HepG2 (cell line): Measurements from ENCODE around the gene ITPRIP. TPM values are rescaled to one million over a fixed set of nuclear protein-coding genes. Genes with fewer than 3 reads are reported as not detected.

ENCODE experiments used
- ATAC-seq: fragments of 200-7000 bp; cut with Tn5 transposase; 3 replicates; pipeline ENCODE4 v1.9.1; 2020; ENCODE audit warnings: mild to moderate bottlenecking, moderate library complexity
- BruUV-seq: library from RNA; stranded (reverse); fragments of 400-500 nt; replicated peaks from 2 replicates; lab custom pipeline; 2021; lab: Mats Ljungman, UMichigan
- CTCF ChIA-PET: fragments of 300-600 bp; formaldehyde crosslinking; extraction: SDS; loops from one replicate; lab custom pipeline; 2021; ENCODE audit warnings: low total read pairs, inconsistent platforms, low intra/inter-chr PET ratio; lab: Yijun Ruan, JAX
- POLR2A ChIA-PET: fragments of 350-600 bp; sonication (Branson Sonifier 250); formaldehyde crosslinking; loops from one replicate; lab custom pipeline; 2020; ENCODE audit warnings: antibody characterized with exemption, inconsistent platforms; lab: Yijun Ruan, JAX
- DNase-seq: peaks from one replicate; pipeline ENCODE4 v3.0.0-alpha.2; 2015; ENCODE audit warnings: low spot score
- FAIRE-seq: peaks from 3 replicates; lab custom pipeline; 2011; peaks lifted over from hg19 to GRCh38; lab: Jason Lieb, UNC
- H2AFZ ChIP-seq: one replicate; pipeline ENCODE4 v1.6.1; 2011; ENCODE audit warnings: low read length, inconsistent platforms
- H3K27ac ChIP-seq: fragments of 300-600 bp; 3 replicates; pipeline ENCODE4 v1.8.0; 2011; ENCODE audit warnings: mixed run types, mild to moderate bottlenecking, mixed read lengths, low read length, inconsistent platforms; ENCODE audit not compliant: insufficient read depth; ENCODE audit errors: extremely low read length
- H3K27me3 ChIP-seq, 2 experiments: fragments of 200-600 bp in 1 of 2; 2 replicates in 1 of 2; 3 replicates in 1 of 2; pipeline versions ENCODE4 v1.6.0 to v1.8.0; 2011; ENCODE audit warnings: low read length in 2 of 2, mild to moderate bottlenecking in 2 of 2, moderate library complexity in 2 of 2, inconsistent platforms in 1 of 2; ENCODE audit not compliant: insufficient read depth in 2 of 2, control insufficient read depth in 1 of 2
- H3K36me3 ChIP-seq, 2 experiments: fragments of 200-600 bp in 1 of 2; replicated peaks in 1 of 2; 2 replicates in 1 of 2; 3 replicates in 1 of 2; pipeline versions ENCODE4 v1.5.1 to v1.8.0; 2011; ENCODE audit warnings: low read length in 2 of 2, inconsistent platforms in 1 of 2; ENCODE audit not compliant: insufficient read depth in 2 of 2, control insufficient read depth in 1 of 2
- H3K4me1 ChIP-seq: 2 replicates; pipeline ENCODE4 v1.5.1; 2012; ENCODE audit warnings: low read length, inconsistent platforms; ENCODE audit not compliant: insufficient read depth
- H3K4me2 ChIP-seq: 2 replicates; pipeline ENCODE4 v1.6.0; 2011; ENCODE audit warnings: low read depth, low read length, inconsistent platforms
- H3K4me3 ChIP-seq, 3 experiments: fragments of 200-600 bp in 1 of 3; sonication (generic), shearing (Covaris generic) in 1 of 3; replicated peaks in 1 of 3; 2 replicates each; pipeline ENCODE4 v1.5.1; 2011 to 2016; ENCODE audit warnings: low read length in 3 of 3, inconsistent platforms in 2 of 3, low read depth in 2 of 3, mild to moderate bottlenecking in 2 of 3, control low read depth in 1 of 3, mixed read lengths in 1 of 3; ENCODE audit not compliant: insufficient read depth in 1 of 3
- H3K79me2 ChIP-seq: one replicate; pipeline ENCODE4 v1.6.1; 2011; ENCODE audit warnings: low read length, inconsistent platforms; ENCODE audit not compliant: insufficient read depth
- H3K9ac ChIP-seq: 2 replicates; pipeline ENCODE4 v1.6.0; 2011; ENCODE audit warnings: mild to moderate bottlenecking, low read depth, low read length, inconsistent platforms; ENCODE audit not compliant: insufficient read depth
- H3K9me3 ChIP-seq: 2 replicates; pipeline ENCODE4 v1.5.1; 2012; ENCODE audit warnings: mild to moderate bottlenecking, low read length
- H4K20me1 ChIP-seq: 2 replicates; pipeline ENCODE4 v1.6.0; 2011; ENCODE audit warnings: inconsistent platforms, mild to moderate bottlenecking, low read length, moderate library complexity; ENCODE audit not compliant: insufficient read depth
- ESRRA ChIP-seq: sonication (generic); formaldehyde crosslinking; IDR thresholded peaks from 2 replicates; pipeline ENCODE4 v1.5.1; 2020; ENCODE audit warnings: mild to moderate bottlenecking, low read depth, missing genetic modification reagents
- HHEX ChIP-seq: IDR thresholded peaks from 2 replicates; pipeline ENCODE4 v1.6.1; 2016; ENCODE audit warnings: control low read depth
- KLF6 ChIP-seq: IDR thresholded peaks from 2 replicates; pipeline ENCODE4 v1.8.0; 2016; ENCODE audit warnings: missing biosample characterization, missing genetic modification reagents
- KLF9 ChIP-seq: IDR thresholded peaks from 2 replicates; pipeline ENCODE4 v1.6.1; 2016; ENCODE audit warnings: low read depth
- MYPOP ChIP-seq: sonication (generic); formaldehyde crosslinking; IDR thresholded peaks from 2 replicates; pipeline ENCODE4 v1.8.1; 2023; ENCODE audit warnings: mild to moderate bottlenecking, moderate library complexity, missing genetic modification reagents
- RBM22 ChIP-seq: fragments of 200-400 bp; formaldehyde crosslinking; optimal IDR thresholded peaks from 2 replicates; pipeline ENCODE3; 2017; ENCODE audit warnings: mild to moderate bottlenecking, low read length, moderate library complexity
- SMAD1 ChIP-seq: sonication (generic); formaldehyde crosslinking; IDR thresholded peaks from 2 replicates; pipeline ENCODE4 v1.4.0; 2020; ENCODE audit warnings: missing genetic modification reagents, low read depth, mild to moderate bottlenecking, borderline replicate concordance
- WIZ ChIP-seq: sonication (generic); formaldehyde crosslinking; IDR thresholded peaks from 2 replicates; pipeline ENCODE4 v1.5.1; 2020; ENCODE audit warnings: mild to moderate bottlenecking, missing genetic modification reagents
- ZNF451 ChIP-seq: sonication (generic); formaldehyde crosslinking; IDR thresholded peaks from 2 replicates; pipeline ENCODE4 v1.5.0; 2020; ENCODE audit warnings: mild to moderate bottlenecking, missing genetic modification reagents
- ZNF737 ChIP-seq: sonication (generic); formaldehyde crosslinking; IDR thresholded peaks from 2 replicates; pipeline ENCODE4 v1.5.0; 2020; ENCODE audit warnings: missing genetic modification reagents, mild to moderate bottlenecking, borderline replicate concordance
- WGBS: methylation state at CpG from one replicate; pipeline ENCODE4 v1.1.6; 2017; ENCODE audit warnings: low lambda C conversion rate; 5-methylcytosine and 5-hydroxymethylcytosine counted together
- in situ Hi-C: cut with HindIII; loops from 2 replicates; pipeline ENCODE4 v1.10.0; 2017; ENCODE audit warnings: low pct_unique_long_range_greater_than_20kb; ENCODE audit not compliant: extremely low pct_ligation_motif_present
- intact Hi-C: fragments of 100-400 bp; cut with micrococcal nuclease; formaldehyde crosslinking; loops from one replicate; pipeline ENCODE4 v1.10.0; 2022; ENCODE audit not compliant: unreplicated experiment
- polyA plus RNA-seq, 8 experiments: library from polyadenylated mRNA; depleted of rRNA in 3 of 8; stranded (reverse) in 7 of 8; unstranded in 1 of 8; fragments of >200 nt; fragmentation: Illumina TruSeq in 4 of 8; extraction: Trizol in 4 of 8; gene quantifications; 2 replicates each; pipeline versions ENCODE4 v1.2.1 to v1.2.3, GENCODE V29; 2011 to 2016; ENCODE audit warnings: low read depth in 4 of 8, missing spikeins in 1 of 8, mixed read lengths in 1 of 8; ENCODE audit not compliant: insufficient read depth in 1 of 8
- total RNA-seq, 5 experiments: library from RNA; depleted of rRNA; stranded (reverse); fragments of >200 nt; fragmentation: Illumina TruSeq; extraction: Trizol; gene quantifications; 2 replicates each; pipeline ENCODE4 v1.2.3, GENCODE V29; 2016; ENCODE audit warnings: low read depth in 1 of 5
- TF ChIP-seq, protein P1 (sequence below): sonication (generic); formaldehyde crosslinking; IDR thresholded peaks from 2 replicates; pipeline ENCODE4 v1.5.0; 2020; ENCODE audit warnings: missing genetic modification reagents
- TF ChIP-seq, protein P2 (sequence below): sonication (generic); formaldehyde crosslinking; conservative IDR thresholded peaks from 2 replicates; pipeline ENCODE4 v1.8.1; 2023; ENCODE audit warnings: missing genetic modification reagents

ITPRIP gene
- total and polyA plus RNA-seq, 2 of the 13 experiments (the other 11 are each of a cell fraction or from before 2014, with no cell fraction given) = 1.00 to 2.8 TPM

GRCh38 chr10:104374591-104374990 is 36.3 kb upstream of the ITPRIP start:
- FAIRE-seq (no peak), ATAC-seq (no peak), DNase-seq (no peak)
- intact Hi-C loops (no loop called here), in situ Hi-C loops (no loop called here)
- peaks cover 0 to 7% of the 10 kb centered on the region in 2 experiments; a peak in 1 of 5 replicates for H3K27me3 ChIP-seq
- TF ChIP-seq, protein P1, sequence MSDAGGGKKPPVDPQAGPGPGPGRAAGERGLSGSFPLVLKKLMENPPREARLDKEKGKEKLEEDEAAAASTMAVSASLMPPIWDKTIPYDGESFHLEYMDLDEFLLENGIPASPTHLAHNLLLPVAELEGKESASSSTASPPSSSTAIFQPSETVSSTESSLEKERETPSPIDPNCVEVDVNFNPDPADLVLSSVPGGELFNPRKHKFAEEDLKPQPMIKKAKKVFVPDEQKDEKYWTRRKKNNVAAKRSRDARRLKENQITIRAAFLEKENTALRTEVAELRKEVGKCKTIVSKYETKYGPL (CRISPR knock-in tag) = no peak
- TF ChIP-seq SMAD1 (CRISPR knock-in tag) (no peak), KLF9 (CRISPR knock-in tag) (no peak), ZNF451 (CRISPR knock-in tag) (no peak), KLF6 (CRISPR knock-in tag) (no peak), RBM22 (no peak), WIZ (CRISPR knock-in tag) (no peak)
- no TSS peak for BruUV-seq
- H3K27ac ChIP-seq = no peak overlapping the region
- no peaks in the 10 kb centered on the region for H3K36me3 ChIP-seq
- H3K4me1 ChIP-seq = no peaks in the 10 kb centered on the region
- ChIA-PET CTCF (no interaction called here), POLR2A (no interaction called here)
- H3K9ac ChIP-seq = no peak overlapping the region
- H2AFZ ChIP-seq = no peak overlapping the region
- whole genome bisulfite sequencing = 0% methylated on average over 1 of the region's 1 CpG
- H3K79me2 ChIP-seq = no peaks in the 10 kb centered on the region
- no peak overlapping the region for H3K4me3 ChIP-seq
- no peak overlapping the region for H3K4me2 ChIP-seq
- no peaks in the 10 kb centered on the region for H3K9me3 ChIP-seq
- no peaks in the 10 kb centered on the region for H4K20me1 ChIP-seq

DNA sequence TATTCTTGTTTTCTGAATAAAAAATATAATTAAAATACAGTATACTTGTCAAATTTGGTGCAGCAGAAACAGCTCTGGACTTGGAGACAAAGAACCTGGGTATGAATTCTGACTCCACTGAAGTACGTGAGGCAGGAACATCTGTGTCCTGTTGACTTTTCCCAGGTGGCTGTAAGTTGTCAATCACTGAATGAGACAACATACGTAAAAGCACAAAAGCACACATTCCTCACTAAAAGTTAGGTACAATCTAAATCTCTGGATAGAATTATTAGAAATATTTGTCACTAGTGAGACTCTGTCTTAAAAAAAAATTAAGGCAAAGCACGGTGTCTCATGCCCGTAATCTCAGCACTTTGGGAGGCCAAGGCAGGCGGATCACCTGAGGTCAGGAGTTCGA is 33.5 kb upstream of the ITPRIP start:
- Histone ChIP-seq H3K9ac (no peak overlapping the region), H3K9me3 (no peaks in the 10 kb centered on the region), H4K20me1 (no peaks in the 10 kb centered on the region), H3K79me2 (no peaks in the 10 kb centered on the region), H3K4me2 (no peak overlapping the region), H3K4me1 (no peaks in the 10 kb centered on the region), H3K4me3 (no peak overlapping the region), H3K36me3 (no peaks in the 10 kb centered on the region), H3K27me3 (peaks cover 0 to 7% of the 10 kb centered on the region in 2 experiments; a peak in 1 of 5 replicates), H3K27ac (no peak overlapping the region), H2AFZ (no peak overlapping the region)
- BruUV-seq = no TSS peak
- FAIRE-seq (no peak), DNase-seq (no peak), ATAC-seq (no peak)
- WGBS = 28% methylated on average over 6 of the region's 6 CpGs
- intact Hi-C loops (no loop called here), in situ Hi-C loops (no loop called here)
- ChIA-PET CTCF (no interaction called here), POLR2A (no interaction called here)
- TF ChIP-seq ESRRA (CRISPR knock-in tag) (no peak), HHEX (no peak), ZNF737 (CRISPR knock-in tag) (no peak), MYPOP (no peak)
- TF ChIP-seq, protein P2, sequence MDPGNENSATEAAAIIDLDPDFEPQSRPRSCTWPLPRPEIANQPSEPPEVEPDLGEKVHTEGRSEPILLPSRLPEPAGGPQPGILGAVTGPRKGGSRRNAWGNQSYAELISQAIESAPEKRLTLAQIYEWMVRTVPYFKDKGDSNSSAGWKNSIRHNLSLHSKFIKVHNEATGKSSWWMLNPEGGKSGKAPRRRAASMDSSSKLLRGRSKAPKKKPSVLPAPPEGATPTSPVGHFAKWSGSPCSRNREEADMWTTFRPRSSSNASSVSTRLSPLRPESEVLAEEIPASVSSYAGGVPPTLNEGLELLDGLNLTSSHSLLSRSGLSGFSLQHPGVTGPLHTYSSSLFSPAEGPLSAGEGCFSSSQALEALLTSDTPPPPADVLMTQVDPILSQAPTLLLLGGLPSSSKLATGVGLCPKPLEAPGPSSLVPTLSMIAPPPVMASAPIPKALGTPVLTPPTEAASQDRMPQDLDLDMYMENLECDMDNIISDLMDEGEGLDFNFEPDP (CRISPR knock-in tag) = no peak
